NT2/D1 (cell line): ENCODE data around the gene ABL1.

ENCODE experiments used
- YY1 ChIP-seq: IDR thresholded peaks from 2 replicates; pipeline ENCODE4 v1.6.1; 2011; ENCODE audit not compliant: insufficient read length, insufficient read depth
- ZNF274 ChIP-seq: IDR thresholded peaks from 2 replicates; pipeline ENCODE4 v1.6.1; 2011; ENCODE audit warnings: mild to moderate bottlenecking, low read depth, low read length

- TF ChIP-seq YY1 (no peak), ZNF274 (no peak)
Measured at GRCh38 chr9:130878295-130878694, 43.2 kb downstream of the ABL1 start.
